IMR-90 (cell line): ENCODE results near the gene EFNA5. TPM values are rescaled to one million over a fixed set of nuclear protein-coding genes. Genes with fewer than 3 reads are reported as not detected.

Source experiments
- ATAC-seq: fragments of 200-7000 bp; cut with Tn5 transposase; 2 replicates; pipeline ENCODE4 v1.9.1; 2020; ENCODE audit warnings: low read depth, mild to moderate bottlenecking, moderate library complexity
- BruUV-seq: library from RNA; stranded (reverse); fragments of 400-500 nt; replicated peaks from 2 replicates; lab custom pipeline; 2021; lab: Mats Ljungman, UMichigan
- CTCF ChIA-PET: fragments of 300-600 bp; formaldehyde crosslinking; extraction: SDS; loops from one replicate; lab custom pipeline; 2021; ENCODE audit warnings: antibody characterized with exemption; lab: Yijun Ruan, JAX
- POLR2A ChIA-PET: fragments of 300-600 bp; sonication (Branson Sonifier 250); formaldehyde crosslinking; loops from one replicate; lab custom pipeline; 2022; ENCODE audit warnings: antibody characterized with exemption; ENCODE audit not compliant: unreplicated experiment; lab: Charles Lee
- DNase-seq: peaks from one replicate; pipeline ENCODE4 v3.0.0; 2013
- H2AFZ ChIP-seq: replicated peaks from 2 replicates; pipeline ENCODE3; 2013; ENCODE audit warnings: low read length, mild to moderate bottlenecking; ENCODE audit not compliant: poor library complexity
- H2AK5ac ChIP-seq: 2 replicates; pipeline ENCODE4 v1.6.1; 2013; ENCODE audit warnings: low read depth, low read length, inconsistent platforms
- H2AK9ac ChIP-seq: replicated peaks from 2 replicates; pipeline ENCODE3; 2013; ENCODE audit warnings: mild to moderate bottlenecking, low read depth, low read length, moderate library complexity; ENCODE audit not compliant: poor library complexity
- H2BK120ac ChIP-seq: 2 replicates; pipeline ENCODE4 v1.6.1; 2013; ENCODE audit warnings: low read depth, low read length, inconsistent platforms
- H2BK15ac ChIP-seq: 3 replicates; pipeline ENCODE4 v1.6.1; 2013; ENCODE audit warnings: low read depth, low read length, inconsistent platforms
- H2BK20ac ChIP-seq: 2 replicates; pipeline ENCODE4 v1.6.1; 2013; ENCODE audit warnings: low read depth, mild to moderate bottlenecking, inconsistent platforms, low read length, moderate library complexity
- H2BK5ac ChIP-seq: 2 replicates; pipeline ENCODE4 v1.6.1; 2013; ENCODE audit warnings: mild to moderate bottlenecking, low read depth, low read length, inconsistent platforms; ENCODE audit not compliant: poor library complexity, severe bottlenecking
- H3K14ac ChIP-seq: replicated peaks from 2 replicates; pipeline ENCODE4 v1.6.1; 2013; ENCODE audit warnings: low read depth, low read length, inconsistent platforms
- H3K18ac ChIP-seq: 2 replicates; pipeline ENCODE4 v1.6.1; 2013; ENCODE audit warnings: low read depth, low read length, control low read depth
- H3K23ac ChIP-seq: 2 replicates; pipeline ENCODE4 v1.6.1; 2013; ENCODE audit warnings: low read depth, low read length, inconsistent platforms
- H3K27ac ChIP-seq: 2 replicates; pipeline ENCODE4 v1.5.1; 2013; ENCODE audit warnings: mild to moderate bottlenecking, control low read depth, low read length; ENCODE audit not compliant: insufficient read depth
- H3K27me3 ChIP-seq: 2 replicates; pipeline ENCODE4 v1.6.1; 2013; ENCODE audit warnings: low read length; ENCODE audit not compliant: control insufficient read depth, insufficient read depth
- H3K36me3 ChIP-seq: 2 replicates; pipeline ENCODE4 v1.6.1; 2013; ENCODE audit warnings: low read length, mixed read lengths; ENCODE audit not compliant: control insufficient read depth, insufficient read depth
- H3K4ac ChIP-seq: 2 replicates; pipeline ENCODE4 v1.6.1; 2013; ENCODE audit warnings: low read depth, low read length, inconsistent platforms
- H3K4me1 ChIP-seq: 2 replicates; pipeline ENCODE4 v1.6.1; 2013; ENCODE audit warnings: low read length, mixed read lengths; ENCODE audit not compliant: control insufficient read depth, insufficient read depth
- H3K4me2 ChIP-seq: 2 replicates; pipeline ENCODE4 v1.6.1; 2013; ENCODE audit warnings: low read depth, mild to moderate bottlenecking, control low read depth, low read length, moderate library complexity
- H3K4me3 ChIP-seq: 2 replicates; pipeline ENCODE4 v1.5.1; 2013; ENCODE audit warnings: low read depth, mild to moderate bottlenecking, control low read depth, low read length, moderate library complexity; ENCODE audit not compliant: insufficient read depth
- H3K56ac ChIP-seq: 2 replicates; pipeline ENCODE4 v1.6.1; 2013; ENCODE audit warnings: low read length, inconsistent platforms; ENCODE audit not compliant: insufficient read depth; ENCODE audit errors: extremely low read depth
- H3K79me1 ChIP-seq, 2 experiments: 2 replicates each; pipeline ENCODE4 v1.6.1; 2013; ENCODE audit warnings: low read length in 2 of 2, inconsistent platforms in 1 of 2, low read depth in 1 of 2
- H3K9ac ChIP-seq: 2 replicates; pipeline ENCODE4 v1.6.1; 2013; ENCODE audit warnings: low read depth, low read length, control low read depth
- H3K9me1 ChIP-seq: 2 replicates; pipeline ENCODE4 v1.6.1; 2013; ENCODE audit warnings: low read length, inconsistent platforms; ENCODE audit not compliant: insufficient read depth
- H3K9me3 ChIP-seq: 2 replicates; pipeline ENCODE4 v1.6.1; 2013; ENCODE audit warnings: low read length; ENCODE audit not compliant: control insufficient read depth, insufficient read depth
- H4K20me1 ChIP-seq: 2 replicates; pipeline ENCODE4 v1.6.1; 2013; ENCODE audit warnings: low read length, inconsistent platforms; ENCODE audit not compliant: insufficient read depth
- H4K5ac ChIP-seq: 2 replicates; pipeline ENCODE4 v1.6.1; 2013; ENCODE audit warnings: mild to moderate bottlenecking, low read depth, low read length, control low read depth
- H4K8ac ChIP-seq, 2 experiments: 2 replicates each; pipeline ENCODE4 v1.6.1; 2013; ENCODE audit warnings: low read depth in 2 of 2, low read length in 2 of 2, control low read depth in 1 of 2, inconsistent platforms in 1 of 2
- H4K91ac ChIP-seq: 2 replicates; pipeline ENCODE4 v1.6.1; 2013; ENCODE audit warnings: low read depth, low read length, inconsistent platforms; ENCODE audit not compliant: insufficient read depth
- CEBPB ChIP-seq: IDR thresholded peaks from 2 replicates; pipeline ENCODE4 v1.6.1; 2012; ENCODE audit warnings: low read depth, low read length, improper control_type of control experiment
- CHD1 ChIP-seq: IDR thresholded peaks from 2 replicates; pipeline ENCODE4 v1.6.1; 2012; ENCODE audit warnings: low read depth, low read length, improper control_type of control experiment
- MAFK ChIP-seq: IDR thresholded peaks from 2 replicates; pipeline ENCODE4 v1.6.1; 2012; ENCODE audit warnings: low read depth, low read length, improper control_type of control experiment
- MAZ ChIP-seq: IDR thresholded peaks from 2 replicates; pipeline ENCODE4 v1.6.1; 2012; ENCODE audit warnings: low read depth, mild to moderate bottlenecking, low read length, improper control_type of control experiment, moderate library complexity, borderline replicate concordance
- MXI1 ChIP-seq: IDR thresholded peaks from 2 replicates; pipeline ENCODE4 v1.6.1; 2012; ENCODE audit warnings: low read depth, mild to moderate bottlenecking, low read length, moderate library complexity, borderline replicate concordance
- NFE2L2 ChIP-seq: fragments of 150-350 bp; IDR thresholded peaks from 2 replicates; pipeline ENCODE4 v1.6.1; 2016; ENCODE audit warnings: low read depth, mild to moderate bottlenecking, low read length
- POLR2A ChIP-seq: IDR thresholded peaks from 2 replicates; pipeline ENCODE4 v1.6.1; 2012; ENCODE audit warnings: mild to moderate bottlenecking, low read depth, low read length
- RAD21 ChIP-seq: IDR thresholded peaks from 2 replicates; pipeline ENCODE4 v1.6.1; 2012; ENCODE audit warnings: low read length, improper control_type of control experiment
- RCOR1 ChIP-seq: IDR thresholded peaks from 2 replicates; pipeline ENCODE4 v1.6.1; 2012; ENCODE audit warnings: mild to moderate bottlenecking, low read length, improper control_type of control experiment; ENCODE audit not compliant: insufficient replicate concordance
- SMC3 ChIP-seq: fragments of 150-350 bp; IDR thresholded peaks from 2 replicates; pipeline ENCODE4 v1.6.1; 2016; ENCODE audit warnings: low read depth, mild to moderate bottlenecking, antibody characterized with exemption, low read length, moderate library complexity
- WGBS, 2 experiments: methylation state at CpG; one replicate each; pipeline versions ENCODE4 v1.1.5 to v1.1.7; 2013; ENCODE audit warnings: missing lambda C conversion rate in 2 of 2; ENCODE audit not compliant: insufficient read length in 1 of 2; ENCODE audit errors: extremely low coverage in 2 of 2; 5-methylcytosine and 5-hydroxymethylcytosine counted together
- dilution Hi-C: fragments of 300-500 bp; cut with HindIII; formaldehyde crosslinking; loops from one replicate; pipeline ENCODE4 v1.14.3; 2018; ENCODE audit warnings: low sequenced_read_pairs; ENCODE audit not compliant: unreplicated experiment
- in situ Hi-C: fragments of 300-500 bp; cut with MboI; formaldehyde crosslinking; loops from 3 replicates; pipeline ENCODE4 v1.14.3; 2019; ENCODE audit warnings: low sequenced_read_pairs, inconsistent platforms, mixed read lengths
- intact Hi-C: fragments of 100-400 bp; cut with micrococcal nuclease; formaldehyde crosslinking; loops from 2 replicates; pipeline ENCODE4 v1.10.0; 2022
- polyA plus RNA-seq, 3 experiments: library from polyadenylated mRNA; depleted of rRNA; stranded (reverse); fragments of >200 nt; gene quantifications; 2 replicates each; pipeline ENCODE4 v1.2.3, GENCODE V29; 2012; ENCODE audit warnings: low replicate concordance in 1 of 3
- total RNA-seq: library from RNA; depleted of rRNA; stranded (reverse); fragments of >200 nt; gene quantifications from 2 replicates; pipeline ENCODE4 v1.2.3, GENCODE V29; 2012
- TF ChIP-seq, protein P1 (sequence below): fragments of 150-350 bp; IDR thresholded peaks from 2 replicates; pipeline ENCODE4 v1.6.1; 2017; ENCODE audit warnings: mild to moderate bottlenecking, antibody characterized with exemption, low read length, low read depth
- TF ChIP-seq, protein P2 (sequence below): conservative IDR thresholded peaks from 2 replicates; pipeline ENCODE4 v1.5.1; 2012; ENCODE audit warnings: mild to moderate bottlenecking, low read depth, low read length, improper control_type of control experiment

The EFNA5 gene
- total and polyA plus RNA-seq, 2 of the 4 experiments (the other 2 are of a cell fraction): 1.5 to 1.6 TPM

DNA sequence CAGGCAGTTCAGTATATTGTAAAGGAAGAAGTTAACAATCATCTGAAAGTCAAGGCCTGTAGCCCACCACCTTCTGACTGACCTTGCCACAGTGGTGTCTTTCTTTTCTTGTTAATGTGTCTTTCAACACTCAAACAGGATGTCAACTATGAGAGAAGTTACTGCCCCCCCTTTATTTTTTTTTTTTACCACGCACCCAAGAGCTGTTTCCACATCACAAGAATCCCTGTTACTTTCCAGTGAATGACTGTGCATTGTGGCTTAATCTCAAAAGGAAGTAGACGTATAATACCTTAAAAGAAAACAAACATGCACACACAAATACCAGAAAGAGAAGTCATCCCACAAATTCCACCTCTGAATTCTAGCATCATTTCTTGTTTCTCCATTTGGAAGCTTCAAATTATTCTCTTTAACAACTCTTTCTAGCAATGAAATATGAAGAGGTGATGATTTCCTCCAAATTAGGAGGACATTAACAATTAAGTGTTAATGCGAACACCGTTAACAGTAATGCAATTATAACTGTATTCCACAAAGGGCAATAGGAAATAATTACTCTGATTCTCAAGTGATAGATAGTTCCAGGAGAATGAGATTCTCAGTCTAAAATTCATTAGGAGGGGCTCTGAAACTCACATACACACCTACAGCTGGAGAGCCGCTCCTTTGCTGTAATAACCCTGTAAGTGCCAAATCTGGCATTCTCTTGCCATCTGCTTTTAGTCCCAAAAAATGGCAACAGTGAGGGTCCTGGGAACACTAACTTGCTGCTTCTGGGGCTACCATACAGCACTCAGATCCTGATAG, 201.0 kb downstream of the EFNA5 start (continued):
- TF ChIP-seq, protein P1, sequence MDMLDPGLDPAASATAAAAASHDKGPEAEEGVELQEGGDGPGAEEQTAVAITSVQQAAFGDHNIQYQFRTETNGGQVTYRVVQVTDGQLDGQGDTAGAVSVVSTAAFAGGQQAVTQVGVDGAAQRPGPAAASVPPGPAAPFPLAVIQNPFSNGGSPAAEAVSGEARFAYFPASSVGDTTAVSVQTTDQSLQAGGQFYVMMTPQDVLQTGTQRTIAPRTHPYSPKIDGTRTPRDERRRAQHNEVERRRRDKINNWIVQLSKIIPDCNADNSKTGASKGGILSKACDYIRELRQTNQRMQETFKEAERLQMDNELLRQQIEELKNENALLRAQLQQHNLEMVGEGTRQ: no peak

DNA sequence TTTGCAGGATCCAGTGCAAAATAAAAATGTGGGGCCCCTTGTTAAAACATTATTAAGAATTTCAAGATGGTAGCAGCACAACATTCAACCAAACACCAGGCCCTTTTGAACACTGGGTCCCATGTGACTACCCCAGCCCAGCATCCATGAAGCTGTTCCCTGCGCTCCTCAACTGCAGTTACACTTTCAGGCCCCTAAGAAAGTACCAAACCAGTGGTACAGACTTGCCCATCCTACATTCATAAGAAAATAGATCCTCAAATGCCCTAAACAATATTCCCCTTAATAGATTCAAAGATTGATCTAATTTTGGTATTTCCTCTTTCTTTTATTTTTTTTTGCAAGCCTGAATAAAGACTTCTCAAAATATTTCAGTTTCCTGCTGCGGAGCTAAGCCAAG, 201.7 kb downstream of the EFNA5 start:
- Histone ChIP-seq H3K4me3 (no peak overlapping the region), H3K4ac (peak overlapping the region; percentile 87), H4K91ac (peak overlapping the region; percentile 63; the same call in 1 of the 2 replicates), H4K8ac (peak overlapping the region; percentile 2 to 72), H3K4me1 (peaks cover 14% of the 10 kb centered on the region), H2BK15ac (peak overlapping the region; percentile 55; the same call in 1 of the 3 replicates), H3K79me1 (peaks cover 0 to 8% of the 10 kb centered on the region in 2 experiments; a peak in 1 of 4 replicates), H3K9ac (no peak overlapping the region), H3K14ac (peak overlapping the region; percentile 94), H3K23ac (peak overlapping the region; percentile 61; the same call in 1 of the 2 replicates), H3K56ac (no peak overlapping the region), H4K5ac (peak overlapping the region; percentile 74; the same call in 1 of the 2 replicates), H2BK20ac (peak overlapping the region; percentile 92; the same call in 1 of the 2 replicates), H3K4me2 (peak overlapping the region; percentile 69; the same call in 1 of the 2 replicates), H3K18ac (peak overlapping the region; percentile 98), H3K36me3 (no peaks in the 10 kb centered on the region), H2BK5ac (peak overlapping the region; percentile 76), H2AK9ac (no peak overlapping the region), H3K9me1 (peaks cover 15% of the 10 kb centered on the region), H2AFZ (no peak overlapping the region), H2AK5ac (peak overlapping the region; percentile 95), H4K20me1 (no peaks in the 10 kb centered on the region; the same call in 1 of the 2 replicates), H3K27me3 (no peaks in the 10 kb centered on the region), H2BK120ac (peak overlapping the region; percentile 92), H3K9me3 (no peaks in the 10 kb centered on the region), H3K27ac (peak overlapping the region; percentile 62)
- ATAC-seq (peak; percentile 25; the same call in 1 of the 2 replicates), DNase-seq (no peak)
- BruUV-seq: no TSS peak
- ChIA-PET CTCF (no interaction called here), POLR2A (no interaction called here)
- in situ Hi-C loops (no loop called here), dilution Hi-C loops (no loop called here), intact Hi-C loops (no loop called here)
- WGBS, 2 experiments: no CpG with 5 or more reads among the region's 2 CpGs
- TF ChIP-seq CEBPB: no peak
- TF ChIP-seq MAFK: no peak
- TF ChIP-seq POLR2A: no peak
- TF ChIP-seq, protein P2, sequence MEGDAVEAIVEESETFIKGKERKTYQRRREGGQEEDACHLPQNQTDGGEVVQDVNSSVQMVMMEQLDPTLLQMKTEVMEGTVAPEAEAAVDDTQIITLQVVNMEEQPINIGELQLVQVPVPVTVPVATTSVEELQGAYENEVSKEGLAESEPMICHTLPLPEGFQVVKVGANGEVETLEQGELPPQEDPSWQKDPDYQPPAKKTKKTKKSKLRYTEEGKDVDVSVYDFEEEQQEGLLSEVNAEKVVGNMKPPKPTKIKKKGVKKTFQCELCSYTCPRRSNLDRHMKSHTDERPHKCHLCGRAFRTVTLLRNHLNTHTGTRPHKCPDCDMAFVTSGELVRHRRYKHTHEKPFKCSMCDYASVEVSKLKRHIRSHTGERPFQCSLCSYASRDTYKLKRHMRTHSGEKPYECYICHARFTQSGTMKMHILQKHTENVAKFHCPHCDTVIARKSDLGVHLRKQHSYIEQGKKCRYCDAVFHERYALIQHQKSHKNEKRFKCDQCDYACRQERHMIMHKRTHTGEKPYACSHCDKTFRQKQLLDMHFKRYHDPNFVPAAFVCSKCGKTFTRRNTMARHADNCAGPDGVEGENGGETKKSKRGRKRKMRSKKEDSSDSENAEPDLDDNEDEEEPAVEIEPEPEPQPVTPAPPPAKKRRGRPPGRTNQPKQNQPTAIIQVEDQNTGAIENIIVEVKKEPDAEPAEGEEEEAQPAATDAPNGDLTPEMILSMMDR: no peak
- TF ChIP-seq RAD21: no peak
- TF ChIP-seq, protein P1: no peak
- TF ChIP-seq MAZ: no peak
- no peak for TF ChIP-seq CHD1
- no peak for TF ChIP-seq SMC3
- TF ChIP-seq RCOR1: no peak
- TF ChIP-seq NFE2L2: no peak
- no peak for TF ChIP-seq MXI1
